Measurements from ENCODE around the gene MLN.

MLN gene

GRCh38 chr6:33813990-33814985 is 10.5 kb upstream of the MLN start:
- DNase-seq: no peak

GRCh38 chr6:33813246-33813904 is 9.6 kb upstream of the MLN start:
- no peak for DNase-seq

GRCh38 chr6:33812669-33813068 is 8.9 kb upstream of the MLN start:
- peak; percentile 24 for DNase-seq

- DNase-seq: no peak
These were observed 5.8 kb upstream of the MLN start for GRCh38 chr6:33809594-33809993.

GRCh38 chr6:33808641-33809180 is 4.9 kb upstream of the MLN start:
- no peak for DNase-seq

- DNase-seq: no peak
These were observed 3.8 kb upstream of the MLN start for GRCh38 chr6:33807606-33808005.

- DNase-seq: no peak
These were observed 3.0 kb upstream of the MLN start for GRCh38 chr6:33806841-33807240.

GRCh38 chr6:33802186-33802958 is 1.4 kb downstream of the MLN start:
- no peak for DNase-seq

- DNase-seq: no peak
These were observed 2.2 kb downstream of the MLN start for GRCh38 chr6:33801611-33802010.

- no peak for DNase-seq
These were observed 3.4 kb downstream of the MLN start for GRCh38 chr6:33800248-33800969.

- no peak for DNase-seq
These were observed 4.2 kb downstream of the MLN start for GRCh38 chr6:33799454-33800113.

- no peak for DNase-seq
These were observed 5.4 kb downstream of the MLN start for GRCh38 chr6:33798343-33798848.

GRCh38 chr6:33797626-33798342 is 6.0 kb downstream of the MLN start:
- no peak for DNase-seq

- DNase-seq: no peak
These were observed 8.7 kb downstream of the MLN start for GRCh38 chr6:33794910-33795623.

- no peak for DNase-seq
These were observed 10.8 kb downstream of the MLN start for GRCh38 chr6:33792981-33793380.

- DNase-seq: no peak
These were observed 12.2 kb downstream of the MLN start for GRCh38 chr6:33791620-33792019.

GRCh38 chr6:33790910-33791309 is 12.9 kb downstream of the MLN start:
- no peak for DNase-seq

- no peak for DNase-seq
These were observed 13.4 kb downstream of the MLN start for GRCh38 chr6:33790379-33790778.

- DNase-seq: no peak
These were observed 14.3 kb downstream of the MLN start for GRCh38 chr6:33789550-33789895.

Measured in activated CD4-positive, alpha-beta T cell treated with anti-CD3 and anti-CD28 coated beads, Interleukin-2, amount 50 U/mL, for 1 hour (primary cell).